HL-60 (cell line): ENCODE measurements around the gene ATP1B3.

Experiments
- DNase-seq, 2 experiments: peaks; one replicate each; pipeline ENCODE4 v3.0.0-alpha.2; 2010 to 2020; ENCODE audit warnings: low read depth in 1 of 2, low spot score in 1 of 2
- H3K27ac ChIP-seq: fragments of 250-450 bp; sonication (Bioruptor Pico); replicated peaks from 2 replicates; pipeline ENCODE4 v1.5.1; 2020; ENCODE audit warnings: mild to moderate bottlenecking, moderate library complexity
- H3K27me3 ChIP-seq: fragments of 250-450 bp; sonication (Bioruptor Pico); 2 replicates; pipeline ENCODE4 v1.5.1; 2021; ENCODE audit warnings: mild to moderate bottlenecking, moderate library complexity; ENCODE audit not compliant: insufficient read depth, poor library complexity, severe bottlenecking
- H3K4me3 ChIP-seq: replicated peaks from 2 replicates; pipeline ENCODE4 v1.5.1; 2011; ENCODE audit warnings: mild to moderate bottlenecking, control low read depth, low read length; ENCODE audit not compliant: insufficient read depth
- GABPA ChIP-seq: IDR thresholded peaks from 2 replicates; pipeline ENCODE4 v1.6.1; 2012; ENCODE audit warnings: low read depth
- POLR2AphosphoS5 ChIP-seq: IDR thresholded peaks from 2 replicates; pipeline ENCODE4 v1.6.1; 2012; ENCODE audit warnings: low read depth
- SPI1 ChIP-seq: IDR thresholded peaks from 2 replicates; pipeline ENCODE4 v1.6.1; 2012; ENCODE audit warnings: low read depth, mild to moderate bottlenecking, borderline replicate concordance
- TF ChIP-seq, protein P1 (sequence below): IDR thresholded peaks from 2 replicates; pipeline ENCODE4 v1.6.1; 2012; ENCODE audit warnings: low read depth; ENCODE audit not compliant: insufficient replicate concordance
- TF ChIP-seq, protein P2 (sequence below): IDR thresholded peaks from one replicate; pipeline ENCODE4 v1.5.1; 2011; ENCODE audit warnings: low read length, control low read depth, inconsistent platforms; ENCODE audit not compliant: insufficient read depth

The ATP1B3 gene

GRCh38 chr3:141875893-141876380 lies 506 bp upstream of the ATP1B3 start:
- peak overlapping the region; percentile 74 for H3K4me3 ChIP-seq
- TF ChIP-seq POLR2AphosphoS5, result no peak
- no peak for TF ChIP-seq GABPA
- TF ChIP-seq SPI1, result 0 out of 2 replicates have a peak, but pooled peaks have one; percentile 18
- peak; percentile 56 to 78 for DNase-seq
- peak overlapping the region; percentile 87 for H3K27ac ChIP-seq
- no peaks in the 10 kb centered on the region for H3K27me3 ChIP-seq

GRCh38 chr3:141876891-141877621 lies 613 bp downstream of the ATP1B3 start:
- H3K27me3 ChIP-seq, result no peaks in the 10 kb centered on the region
- TF ChIP-seq SPI1 (no peak), POLR2AphosphoS5 (no peak), GABPA (no peak)
- TF ChIP-seq, protein P1, sequence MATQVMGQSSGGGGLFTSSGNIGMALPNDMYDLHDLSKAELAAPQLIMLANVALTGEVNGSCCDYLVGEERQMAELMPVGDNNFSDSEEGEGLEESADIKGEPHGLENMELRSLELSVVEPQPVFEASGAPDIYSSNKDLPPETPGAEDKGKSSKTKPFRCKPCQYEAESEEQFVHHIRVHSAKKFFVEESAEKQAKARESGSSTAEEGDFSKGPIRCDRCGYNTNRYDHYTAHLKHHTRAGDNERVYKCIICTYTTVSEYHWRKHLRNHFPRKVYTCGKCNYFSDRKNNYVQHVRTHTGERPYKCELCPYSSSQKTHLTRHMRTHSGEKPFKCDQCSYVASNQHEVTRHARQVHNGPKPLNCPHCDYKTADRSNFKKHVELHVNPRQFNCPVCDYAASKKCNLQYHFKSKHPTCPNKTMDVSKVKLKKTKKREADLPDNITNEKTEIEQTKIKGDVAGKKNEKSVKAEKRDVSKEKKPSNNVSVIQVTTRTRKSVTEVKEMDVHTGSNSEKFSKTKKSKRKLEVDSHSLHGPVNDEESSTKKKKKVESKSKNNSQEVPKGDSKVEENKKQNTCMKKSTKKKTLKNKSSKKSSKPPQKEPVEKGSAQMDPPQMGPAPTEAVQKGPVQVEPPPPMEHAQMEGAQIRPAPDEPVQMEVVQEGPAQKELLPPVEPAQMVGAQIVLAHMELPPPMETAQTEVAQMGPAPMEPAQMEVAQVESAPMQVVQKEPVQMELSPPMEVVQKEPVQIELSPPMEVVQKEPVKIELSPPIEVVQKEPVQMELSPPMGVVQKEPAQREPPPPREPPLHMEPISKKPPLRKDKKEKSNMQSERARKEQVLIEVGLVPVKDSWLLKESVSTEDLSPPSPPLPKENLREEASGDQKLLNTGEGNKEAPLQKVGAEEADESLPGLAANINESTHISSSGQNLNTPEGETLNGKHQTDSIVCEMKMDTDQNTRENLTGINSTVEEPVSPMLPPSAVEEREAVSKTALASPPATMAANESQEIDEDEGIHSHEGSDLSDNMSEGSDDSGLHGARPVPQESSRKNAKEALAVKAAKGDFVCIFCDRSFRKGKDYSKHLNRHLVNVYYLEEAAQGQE, result no peak
- TF ChIP-seq, protein P2, sequence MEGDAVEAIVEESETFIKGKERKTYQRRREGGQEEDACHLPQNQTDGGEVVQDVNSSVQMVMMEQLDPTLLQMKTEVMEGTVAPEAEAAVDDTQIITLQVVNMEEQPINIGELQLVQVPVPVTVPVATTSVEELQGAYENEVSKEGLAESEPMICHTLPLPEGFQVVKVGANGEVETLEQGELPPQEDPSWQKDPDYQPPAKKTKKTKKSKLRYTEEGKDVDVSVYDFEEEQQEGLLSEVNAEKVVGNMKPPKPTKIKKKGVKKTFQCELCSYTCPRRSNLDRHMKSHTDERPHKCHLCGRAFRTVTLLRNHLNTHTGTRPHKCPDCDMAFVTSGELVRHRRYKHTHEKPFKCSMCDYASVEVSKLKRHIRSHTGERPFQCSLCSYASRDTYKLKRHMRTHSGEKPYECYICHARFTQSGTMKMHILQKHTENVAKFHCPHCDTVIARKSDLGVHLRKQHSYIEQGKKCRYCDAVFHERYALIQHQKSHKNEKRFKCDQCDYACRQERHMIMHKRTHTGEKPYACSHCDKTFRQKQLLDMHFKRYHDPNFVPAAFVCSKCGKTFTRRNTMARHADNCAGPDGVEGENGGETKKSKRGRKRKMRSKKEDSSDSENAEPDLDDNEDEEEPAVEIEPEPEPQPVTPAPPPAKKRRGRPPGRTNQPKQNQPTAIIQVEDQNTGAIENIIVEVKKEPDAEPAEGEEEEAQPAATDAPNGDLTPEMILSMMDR, result no peak
- peak overlapping the region; percentile 84 for H3K27ac ChIP-seq
- peak overlapping the region; percentile 74 for H3K4me3 ChIP-seq
- peak in 1 of 2 experiments; percentile 48 for DNase-seq

DNA sequence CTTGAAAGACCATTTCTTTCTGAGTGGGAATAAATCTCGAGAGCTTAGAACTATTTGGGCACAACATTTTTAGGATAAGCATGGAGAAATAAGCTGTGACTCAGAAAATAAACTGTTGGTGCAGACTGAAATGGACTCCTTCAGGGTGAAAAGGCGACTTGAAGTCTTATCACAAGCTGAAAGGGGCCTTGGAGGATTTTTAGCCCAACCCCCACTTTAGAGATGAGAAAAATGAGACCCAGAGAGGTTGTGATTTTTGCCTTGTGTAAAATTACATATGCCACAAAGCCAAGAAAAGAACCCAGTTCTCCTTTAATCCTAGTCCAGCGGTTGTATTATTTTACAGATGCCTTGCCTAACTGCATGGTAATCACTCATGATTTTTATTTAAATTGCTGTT lies 1.5 kb downstream of the ATP1B3 start:
- TF ChIP-seq SPI1, result no peak
- no peak for TF ChIP-seq POLR2AphosphoS5
- TF ChIP-seq GABPA, result no peak
- TF ChIP-seq, protein P1, result no peak
- TF ChIP-seq, protein P2, result no peak
- H3K27ac ChIP-seq, result peak overlapping the region; percentile 72
- DNase-seq, result peak in 1 of 2 experiments; percentile 10
- H3K4me3 ChIP-seq, result peak overlapping the region; percentile 74
- no peaks in the 10 kb centered on the region for H3K27me3 ChIP-seq

- TF ChIP-seq, protein P2, result no peak
- peak; percentile 29; the same call in 1 of the 2 replicates for TF ChIP-seq SPI1
- Histone ChIP-seq H3K27ac (no peak overlapping the region), H3K27me3 (no peaks in the 10 kb centered on the region), H3K4me3 (peak overlapping the region; percentile 74)
- peak in 1 of 2 experiments; percentile 23 for DNase-seq
These were observed 1.9 kb downstream of the ATP1B3 start for GRCh38 chr3:141878326-141878725.
